Amygdala (tissue), 56 donors: ENCODE data around the gene TBL2.
"Not testable (repeated sequence)": the region's sequence is repeated elsewhere in the genome, so short reads cannot be mapped to it uniquely, and the experiment has no call there.

Experiments used
- DNase-seq, 56 donors: peaks; one replicate each; lab custom pipeline; 2025; lab: John Stamatoyannopoulos, UW

Gene TBL2

DNA sequence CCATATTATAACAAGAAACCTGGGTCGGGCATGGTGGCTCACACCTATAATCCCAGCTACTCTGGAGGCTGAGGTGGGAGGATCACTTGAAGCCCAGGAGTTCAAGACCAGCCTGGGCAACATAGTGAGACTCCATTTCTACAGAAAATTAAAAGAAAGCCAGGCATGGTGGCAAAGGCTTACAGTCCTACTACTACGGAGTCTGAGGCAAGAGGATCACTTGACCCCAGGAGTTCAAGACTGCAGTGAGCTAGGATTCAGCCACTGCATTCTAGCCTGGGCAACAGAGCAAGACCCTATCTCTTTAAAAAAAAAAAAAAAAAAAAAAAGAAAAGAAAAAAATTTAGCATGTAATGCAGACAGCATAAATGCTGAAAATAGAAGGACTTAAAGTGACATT lies 39.9 kb downstream of the TBL2 start:
- not testable (repeated sequence) for DNase-seq

- no peak for DNase-seq
These were observed 41.3 kb downstream of the TBL2 start for GRCh38 chr7:73537051-73537450.

DNA sequence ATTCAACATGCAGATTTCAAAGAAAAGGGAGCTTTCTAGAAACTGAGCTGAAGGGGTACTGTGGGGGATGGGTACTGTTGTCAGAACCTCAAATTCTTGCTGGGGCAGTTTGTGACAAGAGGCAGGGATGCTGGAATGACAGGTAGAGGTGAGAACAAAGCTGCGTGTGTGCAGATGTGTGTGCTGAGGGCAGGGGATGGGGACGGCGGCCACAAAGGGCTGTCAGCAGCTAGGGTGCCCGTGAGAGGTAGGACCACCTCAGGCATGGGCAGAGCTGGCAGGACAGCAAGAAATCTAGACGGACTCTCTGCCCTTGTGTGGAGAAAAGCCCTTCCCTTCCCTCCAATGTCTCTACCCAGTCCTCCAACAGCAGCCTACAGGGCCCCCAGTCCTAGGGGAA lies 41.9 kb downstream of the TBL2 start:
- DNase-seq = no peak

- DNase-seq = not testable (repeated sequence)
These were observed 42.5 kb downstream of the TBL2 start for GRCh38 chr7:73535918-73536317.

DNA sequence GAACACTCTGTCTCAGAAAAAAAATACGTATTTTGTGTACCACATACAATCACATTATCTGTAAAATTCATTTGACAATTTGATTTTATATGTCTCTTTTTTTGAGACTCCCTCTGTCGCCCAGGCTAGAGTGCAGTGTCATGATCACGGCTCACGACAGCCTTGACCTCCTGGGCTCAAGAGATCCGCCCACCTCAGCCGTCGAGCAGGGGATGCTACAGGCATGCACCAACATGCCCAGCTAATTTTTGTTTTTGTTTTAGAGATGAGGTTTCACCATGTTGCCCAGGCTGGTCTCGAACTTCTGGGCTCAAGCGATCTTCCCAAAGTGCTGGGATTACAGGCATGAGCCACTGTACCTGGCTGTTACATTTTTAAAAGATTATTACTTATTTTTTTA lies 44.6 kb downstream of the TBL2 start:
- DNase-seq = no peak

DNA sequence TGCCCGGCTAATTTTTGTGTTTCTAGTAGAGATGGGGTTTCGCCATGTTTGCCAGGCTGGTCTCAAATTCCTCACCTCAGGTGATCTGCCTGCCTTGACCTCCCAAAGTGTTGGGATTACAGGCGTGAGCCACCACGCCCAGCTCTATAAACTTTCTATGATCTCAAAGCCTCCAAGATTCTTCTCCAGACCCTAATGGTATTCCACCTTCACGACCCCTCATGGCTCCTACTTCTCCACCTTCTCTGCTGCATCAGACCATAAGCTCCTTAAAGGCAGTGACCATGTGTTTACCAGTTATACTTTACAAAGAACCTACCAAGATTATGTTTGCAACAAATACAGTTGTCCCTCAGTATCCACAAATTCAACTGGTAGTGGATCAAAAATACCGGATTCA lies 46.2 kb downstream of the TBL2 start:
- DNase-seq = no peak

GRCh38 chr7:73530800-73531199 lies 47.6 kb downstream of the TBL2 start:
- DNase-seq = no peak

GRCh38 chr7:73526896-73527821 lies 51.2 kb downstream of the TBL2 start:
- no peak for DNase-seq

GRCh38 chr7:73526158-73526494 lies 52.3 kb downstream of the TBL2 start:
- not testable (repeated sequence) for DNase-seq

GRCh38 chr7:73522105-73522872 lies 56.1 kb downstream of the TBL2 start, which contains the start of gene BAZ1B:
TSS of gene BAZ1B (minus strand) at chr7:73522293. CDS start at chr7:73521933, 360 bp downstream.
- DNase-seq = peak; percentile 85 to 99 (median 96)

- peak in 26 of 56 donors; percentile 50 to 92 (median 75) for DNase-seq
These were observed 56.7 kb downstream of the TBL2 start for GRCh38 chr7:73521636-73522104.

- peak in 4 of 56 donors; percentile 17 to 46 (median 30) for DNase-seq
These were observed 57.4 kb downstream of the TBL2 start for GRCh38 chr7:73520673-73521635.

DNA sequence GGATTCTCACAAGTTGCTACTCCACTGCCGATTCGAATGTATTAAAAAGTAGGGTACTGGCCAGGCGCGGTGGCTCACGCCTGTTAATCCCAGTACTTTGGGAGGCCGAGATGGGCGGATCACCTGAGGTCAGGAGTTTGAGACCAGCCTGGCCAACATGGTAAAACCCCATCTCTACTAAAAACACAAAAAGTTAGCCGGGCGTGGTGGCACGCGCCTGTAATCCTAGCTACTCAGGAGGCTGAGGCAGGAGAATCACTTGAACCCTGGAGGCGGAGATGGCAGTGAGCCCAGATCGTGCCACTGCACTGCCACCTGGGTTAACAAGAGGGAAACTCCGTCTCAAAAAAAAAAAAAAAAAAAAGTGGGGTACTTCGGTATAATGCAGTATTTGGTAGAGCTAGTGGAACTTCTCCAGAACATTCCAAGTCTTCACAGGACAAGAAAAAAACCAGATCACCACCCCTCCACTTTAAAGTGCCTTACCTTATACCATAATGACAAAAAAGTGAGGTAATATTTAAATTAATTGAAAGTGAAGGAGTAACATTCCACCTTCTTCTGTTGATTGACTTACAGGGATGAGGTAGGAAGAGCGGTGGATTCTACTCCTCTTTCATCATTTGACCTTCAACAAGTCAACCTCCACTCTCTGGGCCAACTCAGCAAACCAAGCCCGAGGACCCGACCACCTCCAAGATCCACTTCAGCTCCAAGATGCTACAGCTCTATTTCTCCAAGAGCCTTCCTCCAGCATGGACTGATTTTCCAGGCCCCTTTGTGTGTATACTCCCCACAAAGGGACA lies 58.3 kb downstream of the TBL2 start:
- no peak for DNase-seq

GRCh38 chr7:73518470-73518869 lies 59.9 kb downstream of the TBL2 start:
- no peak for DNase-seq
